T-cell (primary cell): ENCODE data around the gene FOXP1. TPM values are rescaled to one million over a fixed set of nuclear protein-coding genes. Genes with fewer than 3 reads are reported as not detected.

Experiments
- ATAC-seq, 4 experiments: fragments of 200-7000 bp in 3 of 4; fragments of 150-1000 bp in 1 of 4; cut with Tn5 transposase; replicated peaks in 1 of 4; 1 replicate in 3 of 4; 2 replicates in 1 of 4; pipeline ENCODE4 v1.10.0; 2021; ENCODE audit warnings: moderate library complexity in 3 of 4, mild to moderate bottlenecking in 2 of 4, moderate number of reproducible peaks in 1 of 4
- CTCF ChIA-PET, 2 donors: fragments of 300-600 bp; sonication (Branson Sonifier 250); formaldehyde crosslinking; loops; one replicate each; lab custom pipeline; 2022; ENCODE audit warnings: antibody characterized with exemption in 2 of 2; lab: Charles Lee
- POLR2A ChIA-PET, 2 donors: fragments of 300-600 bp; sonication (Branson Sonifier 250); formaldehyde crosslinking; loops; one replicate each; lab custom pipeline; 2022; ENCODE audit warnings: antibody characterized with exemption in 2 of 2; lab: Charles Lee
- DNase-seq, 35 experiments: peaks; one replicate each; pipeline versions ENCODE4 v3.0.0 to v3.0.0-alpha.2; 2013 to 2023
- H3K27ac ChIP-seq: one replicate; pipeline ENCODE4 v1.5.1; 2013; ENCODE audit warnings: low read length
- H3K27me3 ChIP-seq, 2 experiments: replicated peaks in 1 of 2; 1 replicate in 1 of 2; 2 replicates in 1 of 2; pipeline versions ENCODE4 v1.6.1 to v1.7.0; 2013; ENCODE audit warnings: low read length in 1 of 2, mixed read lengths in 1 of 2; ENCODE audit not compliant: control insufficient read depth in 2 of 2, insufficient read depth in 2 of 2; ENCODE audit errors: extremely low read depth in 1 of 2
- H3K36me3 ChIP-seq, 2 donors: 1 replicate in 1 of 2; 2 replicates in 1 of 2; pipeline versions ENCODE4 v1.6.1 to v1.7.0; 2013; ENCODE audit warnings: low read length in 1 of 2; ENCODE audit not compliant: control insufficient read depth in 2 of 2, insufficient read depth in 1 of 2; ENCODE audit errors: extremely low read depth in 1 of 2
- H3K4me1 ChIP-seq, 2 experiments: 1 replicate in 1 of 2; 2 replicates in 1 of 2; pipeline versions ENCODE4 v1.6.1 to v1.7.0; 2013; ENCODE audit warnings: low read length in 2 of 2, mixed read lengths in 1 of 2; ENCODE audit not compliant: insufficient read depth in 2 of 2, control insufficient read depth in 1 of 2; ENCODE audit errors: extremely low read depth in 1 of 2
- H3K4me3 ChIP-seq, 2 donors: 1 replicate in 1 of 2; 2 replicates in 1 of 2; pipeline versions ENCODE4 v1.5.1 to v1.7.0; 2013; ENCODE audit warnings: mild to moderate bottlenecking in 2 of 2, low read length in 1 of 2, moderate library complexity in 1 of 2; ENCODE audit not compliant: control insufficient read depth in 1 of 2; ENCODE audit errors: extremely low read depth in 1 of 2
- H3K9me3 ChIP-seq: 2 replicates; pipeline ENCODE4 v1.7.0; 2013
- H3K27ac Mint-ChIP-seq, 2 donors: one replicate each; pipeline ENCODE4 v1.8.0; 2020 to 2021; ENCODE audit warnings: mild to moderate bottlenecking in 2 of 2, mixed read lengths in 2 of 2
- H3K27me3 Mint-ChIP-seq, 2 donors: one replicate each; pipeline ENCODE4 v1.8.0; 2021 to 2022; ENCODE audit warnings: mixed read lengths in 2 of 2
- H3K36me3 Mint-ChIP-seq: one replicate; pipeline ENCODE4 v1.8.0; 2021; ENCODE audit warnings: mixed read lengths
- H3K4me1 Mint-ChIP-seq, 3 donors: one replicate each; pipeline ENCODE4 v1.8.0; 2020 to 2022; ENCODE audit warnings: mixed read lengths in 3 of 3, mild to moderate bottlenecking in 1 of 3
- H3K4me3 Mint-ChIP-seq, 3 donors: one replicate each; pipeline ENCODE4 v1.8.0; 2020 to 2022; ENCODE audit warnings: mild to moderate bottlenecking in 3 of 3, mixed read lengths in 3 of 3, moderate library complexity in 3 of 3
- H3K9me3 Mint-ChIP-seq, 3 donors: one replicate each; pipeline ENCODE4 v1.8.0; 2020 to 2022; ENCODE audit warnings: mixed read lengths in 3 of 3
- WGBS: methylation state at CpG from one replicate; pipeline ENCODE4 v1.1.5; 2013; ENCODE audit warnings: missing lambda C conversion rate; ENCODE audit not compliant: insufficient coverage; 5-methylcytosine and 5-hydroxymethylcytosine counted together
- total RNA-seq, 35 experiments: library from RNA in 6 of 35; stranded (reverse) in 6 of 35; fragments of 120-200 nt in 1 of 35; gene quantifications; one replicate each; pipeline versions ENCODE4 v1.2.1 to v1.2.4 and lab custom pipeline; 2013 to 2026

The FOXP1 gene
- total RNA-seq, 5 donors from 2014 or later (not counting 1 experiment from before 2014, with no cell fraction given), result 258 to 586 (median 290) TPM

DNA sequence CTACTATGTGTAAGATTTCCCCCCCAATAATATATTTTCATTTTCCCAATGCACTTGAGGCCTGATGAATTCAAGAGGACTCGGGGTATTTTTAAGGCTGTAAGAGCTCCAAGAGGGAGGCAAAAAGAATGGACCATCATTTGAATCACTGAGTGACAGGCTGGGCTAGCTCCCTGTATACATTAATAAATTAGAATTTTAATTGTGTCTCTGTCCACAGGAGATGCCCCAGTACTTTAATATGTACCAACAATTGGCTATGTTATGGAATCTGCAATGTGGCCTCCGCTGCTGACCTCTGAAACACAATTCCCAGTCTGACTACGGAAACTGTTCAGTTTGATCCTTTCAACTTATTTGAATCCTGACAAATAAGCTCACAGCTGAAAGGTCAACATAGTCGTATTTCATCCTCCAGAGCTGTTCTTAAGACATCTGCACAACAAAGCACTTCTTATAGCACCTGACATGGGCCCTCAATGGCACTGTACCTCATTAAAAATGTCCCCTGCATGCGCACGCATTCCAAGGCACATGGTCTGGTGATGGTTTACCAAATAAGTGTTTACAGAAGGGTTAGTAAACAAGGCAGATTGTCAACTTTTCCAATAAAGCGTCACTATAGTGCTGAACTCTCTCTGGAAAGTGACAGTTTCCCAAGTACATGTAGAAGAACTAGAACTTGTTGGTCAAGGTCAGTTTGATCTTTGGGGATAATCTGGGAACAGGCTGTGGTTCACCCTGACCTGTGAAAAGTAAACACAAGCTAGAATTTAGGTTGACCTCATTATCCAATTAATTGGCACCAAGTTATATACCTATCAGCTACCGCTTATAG lies 472.9 kb downstream of the FOXP1 start:
- Mint-ChIP-seq H3K9me3 (no peaks in the 10 kb centered on the region), H3K36me3 (peaks cover 69% of the 10 kb centered on the region), H3K27ac (peak overlapping the region; percentile 38 to 72), H3K4me3 (peak overlapping the region in 1 of 3 donors; percentile 16), H3K4me1 (peaks cover 64 to 86% (median 83%) of the 10 kb centered on the region in 3 donors), H3K27me3 (no peaks in the 10 kb centered on the region)
- no peaks in the 10 kb centered on the region for H3K9me3 ChIP-seq
- CTCF ChIA-PET, result interaction anchor here in 1 of 2 donors (0.5 kb wide), 1 partner anchor 476 kb away, joined by 6 read pairs; no protein-coding TSS in a partner anchor
- H3K27me3 ChIP-seq, result no peaks in the 10 kb centered on the region
- POLR2A ChIA-PET, result interaction anchor here in 1 of 2 donors (0.6 to 0.8 kb wide), 3 partner anchors 21 to 132 kb away, joined by 3 to 10 read pairs (median 3); no protein-coding TSS in a partner anchor
- no peak overlapping the region for H3K4me3 ChIP-seq
- no peak for DNase-seq
- H3K27ac ChIP-seq, result no peak overlapping the region
- H3K36me3 ChIP-seq, result peaks cover 11 to 64% of the 10 kb centered on the region in 2 donors
- ATAC-seq, result no peak
- H3K4me1 ChIP-seq, result peaks cover 0 to 25% of the 10 kb centered on the region in 2 experiments
- 92% methylated on average over 6 of the region's 8 CpGs for WGBS

- no peaks in the 10 kb centered on the region for H3K27me3 ChIP-seq
- ATAC-seq (no peak), DNase-seq (no peak)
- H3K27ac Mint-ChIP-seq, result peak overlapping the region; percentile 38 to 81
- H3K4me3 ChIP-seq, result no peak overlapping the region
- WGBS, result no CpG with 5 or more reads among the region's 3 CpGs
- H3K4me1 Mint-ChIP-seq, result peaks cover 70 to 90% (median 89%) of the 10 kb centered on the region in 3 donors
- H3K27me3 Mint-ChIP-seq, result no peaks in the 10 kb centered on the region
- no peaks in the 10 kb centered on the region for H3K9me3 ChIP-seq
- peaks cover 0 to 27% of the 10 kb centered on the region in 2 experiments for H3K4me1 ChIP-seq
- peaks cover 74% of the 10 kb centered on the region for H3K36me3 Mint-ChIP-seq
- POLR2A ChIA-PET, result interaction anchor here in 1 of 2 donors (0.6 to 0.8 kb wide), 2 partner anchors 23 to 133 kb away, joined by 3 read pairs; no protein-coding TSS in a partner anchor
- no peaks in the 10 kb centered on the region for H3K9me3 Mint-ChIP-seq
- H3K36me3 ChIP-seq, result peaks cover 11 to 67% of the 10 kb centered on the region in 2 donors
- CTCF ChIA-PET, result no interaction called here
- peak overlapping the region in 1 of 3 donors; percentile 16 for H3K4me3 Mint-ChIP-seq
- no peak overlapping the region for H3K27ac ChIP-seq
These were observed 473.6 kb downstream of the FOXP1 start for GRCh38 chr3:71109977-71110285.

- Mint-ChIP-seq H3K4me3 (peak overlapping the region in 2 of 3 donors; percentile 16 to 29), H3K36me3 (peaks cover 75% of the 10 kb centered on the region), H3K27me3 (no peaks in the 10 kb centered on the region), H3K27ac (peak overlapping the region; percentile 67 to 81), H3K4me1 (peaks cover 76 to 88% (median 87%) of the 10 kb centered on the region in 3 donors), H3K9me3 (no peaks in the 10 kb centered on the region)
- Histone ChIP-seq H3K27me3 (no peaks in the 10 kb centered on the region), H3K27ac (no peak overlapping the region), H3K4me3 (no peak overlapping the region), H3K36me3 (peaks cover 11 to 64% of the 10 kb centered on the region in 2 donors), H3K4me1 (peaks cover 0 to 24% of the 10 kb centered on the region in 2 experiments), H3K9me3 (no peaks in the 10 kb centered on the region)
- CTCF ChIA-PET, result no interaction called here
- POLR2A ChIA-PET, result interaction anchor here (0.5 to 0.6 kb wide), 3 partner anchors 12 to 383 kb away, joined by 3 read pairs; no protein-coding TSS in a partner anchor
- no peak for DNase-seq
- ATAC-seq, result peak in 1 of 4 experiments; percentile 17
- WGBS, result no CpG with 5 or more reads among the region's 8 CpGs
These were observed 474.1 kb downstream of the FOXP1 start for GRCh38 chr3:71109241-71109976.

- H3K9me3 Mint-ChIP-seq, result no peaks in the 10 kb centered on the region
- Histone ChIP-seq H3K4me1 (peaks cover 3 to 28% of the 10 kb centered on the region in 2 experiments), H3K9me3 (no peaks in the 10 kb centered on the region), H3K36me3 (peaks cover 11 to 68% of the 10 kb centered on the region in 2 donors), H3K27me3 (no peaks in the 10 kb centered on the region), H3K4me3 (no peak overlapping the region), H3K27ac (no peak overlapping the region)
- no peaks in the 10 kb centered on the region for H3K27me3 Mint-ChIP-seq
- DNase-seq, result no peak
- peaks cover 79% of the 10 kb centered on the region for H3K36me3 Mint-ChIP-seq
- H3K4me3 Mint-ChIP-seq, result no peak overlapping the region
- ChIA-PET CTCF (no interaction called here), POLR2A (no interaction called here)
- WGBS, result 75% methylated on average over 1 of the region's 3 CpGs
- no peak for ATAC-seq
- H3K4me1 Mint-ChIP-seq, result peaks cover 84 to 94% (median 92%) of the 10 kb centered on the region in 3 donors
- peak overlapping the region in 1 of 2 donors; percentile 74 for H3K27ac Mint-ChIP-seq
These were observed 475.6 kb downstream of the FOXP1 start for GRCh38 chr3:71107926-71108325.

DNA sequence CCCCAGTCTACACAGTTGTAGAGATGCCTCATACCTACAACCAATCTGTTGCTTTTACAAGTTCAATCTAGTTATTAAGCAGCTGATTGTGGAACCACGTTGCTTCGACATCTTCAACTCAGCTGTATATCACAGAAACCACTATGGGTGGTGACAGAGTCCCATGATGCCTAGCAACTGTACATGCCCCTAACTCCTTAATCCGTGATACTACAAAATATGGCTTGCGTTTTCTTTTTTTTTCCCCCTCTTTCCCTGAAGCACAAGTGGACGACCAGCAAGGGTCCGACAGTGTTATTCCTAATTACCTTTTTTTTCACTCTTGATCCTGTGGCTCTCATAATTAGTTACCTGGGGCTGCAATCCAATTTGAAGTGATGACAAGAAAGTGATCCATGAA lies 478.6 kb downstream of the FOXP1 start:
- H3K27me3 Mint-ChIP-seq, result no peaks in the 10 kb centered on the region
- H3K4me1 Mint-ChIP-seq, result peaks cover 90 to 94% (median 93%) of the 10 kb centered on the region in 3 donors
- H3K27me3 ChIP-seq, result no peaks in the 10 kb centered on the region
- peaks cover 15 to 36% of the 10 kb centered on the region in 2 experiments for H3K4me1 ChIP-seq
- POLR2A ChIA-PET, result no interaction called here
- H3K36me3 Mint-ChIP-seq, result peaks cover 63% of the 10 kb centered on the region
- DNase-seq (no peak), ATAC-seq (no peak)
- H3K27ac ChIP-seq, result no peak overlapping the region
- CTCF ChIA-PET, result interaction anchor here in 1 of 2 donors (0.6 kb wide), 2 partner anchors 27 to 54 kb away, joined by 5 to 6 read pairs; no protein-coding TSS in a partner anchor
- WGBS, result 73% methylated on average over 4 of the region's 6 CpGs
- no peak overlapping the region for H3K4me3 ChIP-seq
- H3K9me3 Mint-ChIP-seq, result no peaks in the 10 kb centered on the region
- peaks cover 4 to 39% of the 10 kb centered on the region in 2 donors for H3K36me3 ChIP-seq
- H3K27ac Mint-ChIP-seq, result peak overlapping the region; percentile 53 to 72
- H3K9me3 ChIP-seq, result no peaks in the 10 kb centered on the region
- peak overlapping the region in 1 of 3 donors; percentile 13 for H3K4me3 Mint-ChIP-seq

- Mint-ChIP-seq H3K4me1 (peaks cover 90 to 94% (median 93%) of the 10 kb centered on the region in 3 donors), H3K36me3 (peaks cover 63% of the 10 kb centered on the region), H3K27me3 (no peaks in the 10 kb centered on the region), H3K9me3 (no peaks in the 10 kb centered on the region), H3K27ac (peak overlapping the region in 1 of 2 donors; percentile 75), H3K4me3 (peak overlapping the region in 1 of 3 donors; percentile 13)
- ATAC-seq, result no peak
- H3K27me3 ChIP-seq, result no peaks in the 10 kb centered on the region
- no CpG with 5 or more reads among the region's 3 CpGs for WGBS
- H3K4me3 ChIP-seq, result no peak overlapping the region
- CTCF ChIA-PET, result interaction anchor here in 1 of 2 donors (0.6 kb wide), 2 partner anchors 27 to 55 kb away, joined by 5 to 6 read pairs; no protein-coding TSS in a partner anchor
- H3K27ac ChIP-seq, result no peak overlapping the region
- peaks cover 15 to 37% of the 10 kb centered on the region in 2 experiments for H3K4me1 ChIP-seq
- POLR2A ChIA-PET, result no interaction called here
- DNase-seq, result no peak
- H3K36me3 ChIP-seq, result peaks cover 4 to 37% of the 10 kb centered on the region in 2 donors
- H3K9me3 ChIP-seq, result no peaks in the 10 kb centered on the region
These were observed 479.0 kb downstream of the FOXP1 start for GRCh38 chr3:71104556-71104955.
